ENCODE results near the gene FCHSD2. TPM values are rescaled to one million over a fixed set of nuclear protein-coding genes. Genes with fewer than 3 reads are reported as not detected.

Gene FCHSD2
- total RNA-seq, 1 donor from 2014 or later = 18.9 TPM

- Histone ChIP-seq H3K9me3 (ENCODE audit: insufficient read depth, low read depth, low read length) (no peaks in the 10 kb centered on the region), H3K27ac (ENCODE audit: low read depth, low read length) (no peak overlapping the region), H3K9ac (ENCODE audit: low read length) (no peak overlapping the region), H3K27me3 (ENCODE audit: insufficient read depth, low read length) (no peaks in the 10 kb centered on the region), H3K4me2 (ENCODE audit: low read length) (no peak overlapping the region), H3K4me3 (ENCODE audit: insufficient read depth, low read depth, low read length) (no peak overlapping the region), H4K20me1 (ENCODE audit: insufficient read depth, low read length) (no peaks in the 10 kb centered on the region), H3K79me2 (ENCODE audit: insufficient read depth, low read length) (no peaks in the 10 kb centered on the region), H2AFZ (ENCODE audit: low read depth, low read length) (no peak overlapping the region), H3K4me1 (ENCODE audit: insufficient read depth, low read length) (peaks cover 7% of the 10 kb centered on the region), H3K36me3 (ENCODE audit: insufficient read depth, low read length) (no peaks in the 10 kb centered on the region)
- Mint-ChIP-seq H3K9me3 (ENCODE audit: unreplicated experiment) (no peaks in the 10 kb centered on the region), H3K27me3 (ENCODE audit: low read depth, unreplicated experiment) (no peaks in the 10 kb centered on the region), H3K36me3 (ENCODE audit: low read depth, unreplicated experiment) (peaks cover 1% of the 10 kb centered on the region), H3K27ac (ENCODE audit: unreplicated experiment) (no peak overlapping the region), H3K4me1 (ENCODE audit: low read depth, unreplicated experiment) (no peaks in the 10 kb centered on the region), H3K4me3 (ENCODE audit: unreplicated experiment) (no peak overlapping the region)
- no peak for DNase-seq (ENCODE audit: low read depth)
- FAIRE-seq = no peak
- TF ChIP-seq CTCF (IDR thresholded peaks at IDR 0.05; ENCODE audit: insufficient read depth, low read depth, low read length) = no peak
- no peak for TF ChIP-seq EZH2 (IDR thresholded peaks at IDR 0.05; ENCODE audit: insufficient read depth, low read length)
Measured at GRCh38 chr11:72856065-72856464, 286.1 kb downstream of the FCHSD2 start.

GRCh38 chr11:72851726-72852125 lies 290.4 kb downstream of the FCHSD2 start:
- no peak overlapping the region for H3K4me3 Mint-ChIP-seq (ENCODE audit: unreplicated experiment)
- Histone ChIP-seq H3K4me2 (ENCODE audit: low read length) (no peak overlapping the region), H4K20me1 (ENCODE audit: insufficient read depth, low read length) (no peaks in the 10 kb centered on the region), H3K79me2 (ENCODE audit: insufficient read depth, low read length) (no peaks in the 10 kb centered on the region), H3K27me3 (ENCODE audit: insufficient read depth, low read length) (no peaks in the 10 kb centered on the region), H3K4me1 (ENCODE audit: insufficient read depth, low read length) (peaks cover 7% of the 10 kb centered on the region), H3K9ac (ENCODE audit: low read length) (no peak overlapping the region), H3K27ac (ENCODE audit: low read depth, low read length) (no peak overlapping the region), H3K4me3 (ENCODE audit: insufficient read depth, low read depth, low read length) (no peak overlapping the region), H3K36me3 (ENCODE audit: insufficient read depth, low read length) (no peaks in the 10 kb centered on the region), H3K9me3 (ENCODE audit: insufficient read depth, low read depth, low read length) (no peaks in the 10 kb centered on the region), H2AFZ (ENCODE audit: low read depth, low read length) (no peak overlapping the region)
- H3K27ac Mint-ChIP-seq (ENCODE audit: unreplicated experiment) = no peak overlapping the region
- DNase-seq (ENCODE audit: low read depth) = no peak
- FAIRE-seq = no peak
- peaks cover 1% of the 10 kb centered on the region for H3K36me3 Mint-ChIP-seq (ENCODE audit: low read depth, unreplicated experiment)
- no peaks in the 10 kb centered on the region for H3K4me1 Mint-ChIP-seq (ENCODE audit: low read depth, unreplicated experiment)
- no peaks in the 10 kb centered on the region for H3K27me3 Mint-ChIP-seq (ENCODE audit: low read depth, unreplicated experiment)
- TF ChIP-seq CTCF (IDR thresholded peaks at IDR 0.05; ENCODE audit: insufficient read depth, low read depth, low read length) (no peak), EZH2 (IDR thresholded peaks at IDR 0.05; ENCODE audit: insufficient read depth, low read length) (no peak)
- H3K9me3 Mint-ChIP-seq (ENCODE audit: unreplicated experiment) = no peaks in the 10 kb centered on the region

- no peak overlapping the region for H2AFZ ChIP-seq (ENCODE audit: low read depth, low read length)
- H3K27ac Mint-ChIP-seq (ENCODE audit: unreplicated experiment) = no peak overlapping the region
- DNase-seq (ENCODE audit: low read depth) = no peak
- no peaks in the 10 kb centered on the region for H3K4me1 Mint-ChIP-seq (ENCODE audit: low read depth, unreplicated experiment)
- no peaks in the 10 kb centered on the region for H4K20me1 ChIP-seq (ENCODE audit: insufficient read depth, low read length)
- no peak overlapping the region for H3K9ac ChIP-seq (ENCODE audit: low read length)
- H3K27me3 ChIP-seq (ENCODE audit: insufficient read depth, low read length) = no peaks in the 10 kb centered on the region
- no peak overlapping the region for H3K4me3 ChIP-seq (ENCODE audit: insufficient read depth, low read depth, low read length)
- H3K36me3 ChIP-seq (ENCODE audit: insufficient read depth, low read length) = no peaks in the 10 kb centered on the region
- no peaks in the 10 kb centered on the region for H3K9me3 ChIP-seq (ENCODE audit: insufficient read depth, low read depth, low read length)
- no peaks in the 10 kb centered on the region for H3K27me3 Mint-ChIP-seq (ENCODE audit: low read depth, unreplicated experiment)
- H3K4me3 Mint-ChIP-seq (ENCODE audit: unreplicated experiment) = no peak overlapping the region
- TF ChIP-seq EZH2 (IDR thresholded peaks at IDR 0.05; ENCODE audit: insufficient read depth, low read length) = no peak
- peaks cover 1% of the 10 kb centered on the region for H3K36me3 Mint-ChIP-seq (ENCODE audit: low read depth, unreplicated experiment)
- no peaks in the 10 kb centered on the region for H3K79me2 ChIP-seq (ENCODE audit: insufficient read depth, low read length)
- H3K4me1 ChIP-seq (ENCODE audit: insufficient read depth, low read length) = no peaks in the 10 kb centered on the region
- H3K27ac ChIP-seq (ENCODE audit: low read depth, low read length) = no peak overlapping the region
- FAIRE-seq = no peak
- H3K9me3 Mint-ChIP-seq (ENCODE audit: unreplicated experiment) = no peaks in the 10 kb centered on the region
- no peak overlapping the region for H3K4me2 ChIP-seq (ENCODE audit: low read length)
Measured at GRCh38 chr11:72850832-72851231, 291.3 kb downstream of the FCHSD2 start.

All from astrocyte (in vitro differentiated cells and primary cell).